SU-DHL-6 (cell line): Measurements from ENCODE around the gene KIF18B.

ENCODE experiments used
- EZH2phosphoT487 ChIP-seq: fragments of 200-600 bp; sonication (generic), shearing (Covaris generic); conservative IDR thresholded peaks from 2 replicates; pipeline ENCODE4 v1.6.1; 2018; ENCODE audit warnings: mild to moderate bottlenecking, antibody characterized with exemption, low read length, moderate library complexity, mixed read lengths
- TF ChIP-seq, protein P1 (sequence below): fragments of 200-600 bp; sonication (generic); IDR thresholded peaks from one replicate; pipeline ENCODE4 v1.5.1; 2017; ENCODE audit warnings: antibody characterized with exemption, mild to moderate bottlenecking, low read length, moderate library complexity; ENCODE audit not compliant: insufficient read depth, poor library complexity, severe bottlenecking

DNA sequence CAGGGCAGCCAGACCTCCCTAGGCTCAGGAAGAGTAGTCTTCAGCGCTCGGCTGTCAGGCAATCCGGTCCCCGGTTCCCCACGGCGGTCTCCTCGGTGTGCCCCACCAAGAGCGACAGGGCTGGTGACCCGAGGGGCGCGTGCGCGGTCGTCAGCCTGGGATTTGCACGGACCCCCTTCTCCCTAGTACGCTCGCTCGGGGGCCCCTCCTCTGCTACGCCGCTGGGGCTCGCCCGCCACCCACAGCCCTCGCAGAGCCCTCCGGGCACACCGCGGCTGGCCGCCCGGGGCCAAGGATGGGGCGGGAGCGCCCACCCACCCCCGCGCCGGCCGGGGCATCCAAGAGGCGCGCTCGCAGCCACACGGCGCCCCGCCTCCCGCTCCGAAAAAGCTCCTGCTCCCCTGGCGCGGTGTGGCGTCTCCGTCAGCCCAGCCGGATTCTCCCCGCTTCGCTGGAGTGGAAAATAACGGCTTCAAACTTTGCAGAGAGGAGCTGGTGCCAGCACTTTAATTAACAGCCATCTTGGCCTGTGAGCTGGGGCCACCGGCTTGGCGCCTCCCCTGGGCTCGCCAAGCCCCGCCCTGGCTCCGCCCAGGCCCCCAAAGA, 22.7 kb upstream of the KIF18B start:
- TF ChIP-seq, protein P1, sequence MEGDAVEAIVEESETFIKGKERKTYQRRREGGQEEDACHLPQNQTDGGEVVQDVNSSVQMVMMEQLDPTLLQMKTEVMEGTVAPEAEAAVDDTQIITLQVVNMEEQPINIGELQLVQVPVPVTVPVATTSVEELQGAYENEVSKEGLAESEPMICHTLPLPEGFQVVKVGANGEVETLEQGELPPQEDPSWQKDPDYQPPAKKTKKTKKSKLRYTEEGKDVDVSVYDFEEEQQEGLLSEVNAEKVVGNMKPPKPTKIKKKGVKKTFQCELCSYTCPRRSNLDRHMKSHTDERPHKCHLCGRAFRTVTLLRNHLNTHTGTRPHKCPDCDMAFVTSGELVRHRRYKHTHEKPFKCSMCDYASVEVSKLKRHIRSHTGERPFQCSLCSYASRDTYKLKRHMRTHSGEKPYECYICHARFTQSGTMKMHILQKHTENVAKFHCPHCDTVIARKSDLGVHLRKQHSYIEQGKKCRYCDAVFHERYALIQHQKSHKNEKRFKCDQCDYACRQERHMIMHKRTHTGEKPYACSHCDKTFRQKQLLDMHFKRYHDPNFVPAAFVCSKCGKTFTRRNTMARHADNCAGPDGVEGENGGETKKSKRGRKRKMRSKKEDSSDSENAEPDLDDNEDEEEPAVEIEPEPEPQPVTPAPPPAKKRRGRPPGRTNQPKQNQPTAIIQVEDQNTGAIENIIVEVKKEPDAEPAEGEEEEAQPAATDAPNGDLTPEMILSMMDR: no peak
- no peak for TF ChIP-seq EZH2phosphoT487
